HG02970 (cell line): ENCODE measurements around the gene MAP2.

Experiments used
- ATAC-seq: cut with Tn5 transposase; IDR thresholded peaks from one replicate; pipeline ENCODE4 v1.9.1; 2021; ENCODE audit warnings: mild to moderate bottlenecking, moderate library complexity, moderate number of reproducible peaks; ENCODE audit not compliant: unreplicated experiment, low FRiP score

Gene MAP2

GRCh38 chr2:209633911-209634310 is 210.1 kb downstream of the MAP2 start:
- no peak for ATAC-seq

GRCh38 chr2:209636076-209636475 is 212.2 kb downstream of the MAP2 start:
- no peak for ATAC-seq

GRCh38 chr2:209637293-209637692 is 213.4 kb downstream of the MAP2 start:
- ATAC-seq: no peak

GRCh38 chr2:209638346-209638745 is 214.5 kb downstream of the MAP2 start:
- ATAC-seq: no peak

GRCh38 chr2:209640358-209640757 is 216.5 kb downstream of the MAP2 start:
- ATAC-seq: no peak

- ATAC-seq: no peak
Measured at GRCh38 chr2:209642146-209642820, 218.4 kb downstream of the MAP2 start.

GRCh38 chr2:209644842-209645241 is 221.0 kb downstream of the MAP2 start:
- no peak for ATAC-seq

GRCh38 chr2:209648714-209649113 is 224.9 kb downstream of the MAP2 start:
- ATAC-seq: no peak

GRCh38 chr2:209653134-209653533 is 229.3 kb downstream of the MAP2 start:
- ATAC-seq: no peak

GRCh38 chr2:209661286-209661894 is 237.5 kb downstream of the MAP2 start:
- ATAC-seq: no peak

GRCh38 chr2:209662021-209662420 is 238.2 kb downstream of the MAP2 start:
- ATAC-seq: no peak

- no peak for ATAC-seq
Measured at GRCh38 chr2:209663139-209663538, 239.3 kb downstream of the MAP2 start.

- ATAC-seq: no peak
Measured at GRCh38 chr2:209663656-209664055, 239.8 kb downstream of the MAP2 start.

- no peak for ATAC-seq
Measured at GRCh38 chr2:209666296-209666695, 242.4 kb downstream of the MAP2 start.

- ATAC-seq: no peak
Measured at GRCh38 chr2:209671020-209671680, 247.3 kb downstream of the MAP2 start.

GRCh38 chr2:209673811-209674210 is 250.0 kb downstream of the MAP2 start:
- no peak for ATAC-seq

GRCh38 chr2:209680596-209680995 is 256.7 kb downstream of the MAP2 start:
- no peak for ATAC-seq

- ATAC-seq: no peak
Measured at GRCh38 chr2:209681201-209681735, 257.4 kb downstream of the MAP2 start.

- ATAC-seq: no peak
Measured at GRCh38 chr2:209682646-209683045, 258.8 kb downstream of the MAP2 start.

GRCh38 chr2:209685340-209685739 is 261.5 kb downstream of the MAP2 start:
- no peak for ATAC-seq

- no peak for ATAC-seq
Measured at GRCh38 chr2:209685963-209686362, 262.1 kb downstream of the MAP2 start.

- no peak for ATAC-seq
Measured at GRCh38 chr2:209686448-209686847, 262.6 kb downstream of the MAP2 start.
